Measurements from ENCODE around the gene TRMT1.
"Not testable (repeated sequence)": the region's sequence is repeated elsewhere in the genome, so short reads cannot be mapped to it uniquely, and the experiment has no call there.

Gene TRMT1

DNA sequence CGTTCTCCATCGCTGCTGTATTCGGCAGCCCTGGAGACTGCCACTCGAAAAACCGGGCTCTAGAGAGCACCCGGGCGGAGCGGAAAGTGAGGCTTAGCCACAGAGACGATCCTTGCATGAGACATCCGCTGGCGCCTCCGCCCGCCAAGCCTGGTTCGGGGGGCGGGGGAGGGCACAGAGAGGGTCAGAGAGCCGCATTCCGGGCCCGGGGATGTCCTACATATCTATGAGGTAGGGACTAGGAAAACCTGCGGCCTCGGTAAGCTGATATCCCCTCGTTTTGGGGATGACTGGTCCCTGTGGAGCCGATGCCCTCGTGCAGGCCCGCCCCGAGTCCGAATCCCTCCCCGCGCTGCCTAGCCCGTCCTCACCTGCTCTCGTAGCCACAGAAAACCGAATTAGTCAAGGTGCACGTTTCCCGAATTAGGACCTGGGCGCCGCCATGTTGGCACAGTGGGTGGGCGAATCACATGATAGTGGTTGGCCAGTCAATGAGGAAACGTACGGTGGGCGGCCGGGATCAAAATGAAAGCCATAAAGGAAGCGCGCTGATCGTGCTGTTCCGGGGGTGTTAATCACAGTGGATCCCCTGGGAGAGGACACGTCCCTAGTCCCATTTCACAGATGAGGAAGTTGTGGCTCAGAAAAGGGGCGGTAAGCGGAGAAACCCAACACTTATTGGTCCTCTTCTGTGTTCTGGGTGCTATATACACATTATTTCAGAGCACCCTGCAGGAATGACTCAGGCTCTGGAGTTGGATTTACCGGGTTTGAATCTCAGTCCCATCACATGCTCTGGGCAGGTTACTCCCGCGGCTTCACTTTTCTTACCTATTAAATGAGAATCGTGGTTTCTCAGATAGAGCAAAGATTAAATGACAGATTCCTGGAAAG lies at the start of gene TRMT1:
TSS of gene TRMT1 (minus strand) at position 459 of the 894 bp plus-strand sequence. CDS start at position 118, 341 bp downstream.
- DNase-seq = peak; percentile 97 to 99 (median 97)

DNA sequence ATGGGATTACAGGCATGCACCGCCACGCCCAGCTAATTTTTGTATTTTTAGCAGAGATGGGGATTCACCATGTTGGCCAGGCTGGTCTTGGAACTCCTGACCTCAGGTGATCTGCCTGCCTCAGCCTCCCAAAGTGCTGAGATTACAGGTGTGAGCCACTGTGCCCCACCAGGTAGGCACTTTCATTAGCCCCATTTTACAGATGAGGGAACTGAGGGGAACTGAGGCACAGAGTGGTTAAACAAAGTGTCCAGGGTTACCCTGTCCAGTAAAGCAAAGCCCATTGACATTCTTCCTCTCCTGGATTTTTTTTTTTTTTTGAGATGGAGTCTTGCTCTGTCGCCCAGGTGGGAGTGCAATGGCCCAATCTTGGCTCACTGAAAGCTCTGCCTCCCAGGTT lies 49.6 kb upstream of the TRMT1 start:
- not testable (repeated sequence) for DNase-seq

DNA sequence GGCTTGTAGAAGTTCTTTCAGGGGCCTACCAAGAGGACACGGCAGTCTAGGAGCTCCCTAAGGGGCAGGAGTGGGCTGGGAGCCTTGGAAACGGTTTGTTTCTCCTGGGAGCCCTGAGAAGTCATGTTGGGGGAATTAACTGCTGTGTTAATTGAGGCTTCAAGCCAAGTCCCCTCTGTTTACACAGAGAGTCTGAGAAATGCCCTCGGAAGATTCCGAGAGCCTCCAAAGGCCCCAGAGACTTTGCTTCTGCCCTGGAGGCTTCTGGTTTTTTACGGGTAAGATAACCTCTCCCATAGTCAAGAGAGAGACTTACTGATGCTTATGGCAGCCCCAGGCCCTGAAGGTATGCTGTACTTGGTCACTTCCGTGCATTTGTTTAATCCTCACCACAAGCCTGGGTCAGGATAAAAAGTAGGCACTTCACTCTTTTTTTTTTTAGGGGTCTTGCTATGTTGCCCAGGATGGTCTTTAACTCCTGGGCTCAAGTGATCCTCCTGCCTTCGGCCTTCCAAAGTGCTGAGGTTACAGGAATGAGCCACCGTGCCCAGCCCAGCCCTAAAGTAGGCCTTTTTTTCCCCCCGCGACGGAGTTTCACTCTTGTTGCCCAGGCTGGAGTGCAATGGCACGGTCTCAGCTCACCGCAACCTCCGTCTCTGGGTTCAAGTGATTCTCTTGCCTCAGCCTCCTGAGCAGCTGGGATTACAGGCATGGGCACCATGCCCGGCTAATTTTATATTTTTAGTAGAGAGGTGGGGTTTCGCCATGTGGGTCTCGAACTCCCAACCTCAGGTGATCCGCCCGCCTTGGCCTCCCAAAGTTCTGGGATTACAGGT lies 48.8 kb upstream of the TRMT1 start:
- no peak for DNase-seq

DNA sequence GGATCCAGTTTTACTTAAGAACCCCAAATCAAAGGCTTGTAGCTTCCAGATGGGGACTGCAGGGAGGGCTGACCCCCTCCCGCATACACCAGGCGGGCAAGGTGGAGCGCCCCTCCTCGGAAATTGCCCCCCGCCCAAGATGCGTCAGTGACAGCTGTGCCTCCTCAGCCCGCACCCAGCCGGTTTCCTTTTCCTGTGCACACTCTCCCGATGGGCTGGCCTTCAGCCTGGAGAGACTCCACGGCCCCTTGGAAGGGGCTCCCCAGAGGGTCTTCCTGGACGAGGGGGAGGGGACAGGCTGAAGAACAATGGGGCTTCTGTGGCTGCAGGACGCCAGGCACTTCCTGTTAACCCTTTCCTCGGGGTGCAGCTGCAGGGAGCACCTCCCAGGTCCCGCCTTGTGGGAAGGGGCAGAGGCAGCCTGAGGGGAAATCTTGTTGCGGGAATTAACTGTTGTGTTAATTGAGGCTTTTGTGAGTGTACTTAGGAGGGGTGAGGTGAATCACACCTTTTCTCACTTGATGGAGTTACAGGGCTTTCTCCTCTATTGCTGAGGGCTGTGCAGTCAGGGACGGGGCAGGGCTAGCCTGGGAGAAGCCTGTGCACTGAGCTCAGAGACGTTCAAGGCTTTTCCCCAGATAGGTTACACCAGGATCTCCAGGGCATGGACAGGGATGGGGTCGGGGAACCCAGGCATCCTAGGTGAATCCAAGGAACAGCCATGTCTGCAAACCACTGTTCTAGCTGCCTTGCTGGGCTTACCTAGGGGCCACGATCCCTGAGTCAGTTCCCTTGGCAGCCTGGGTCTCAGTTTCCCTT lies 48.0 kb upstream of the TRMT1 start:
- DNase-seq = no peak

DNA sequence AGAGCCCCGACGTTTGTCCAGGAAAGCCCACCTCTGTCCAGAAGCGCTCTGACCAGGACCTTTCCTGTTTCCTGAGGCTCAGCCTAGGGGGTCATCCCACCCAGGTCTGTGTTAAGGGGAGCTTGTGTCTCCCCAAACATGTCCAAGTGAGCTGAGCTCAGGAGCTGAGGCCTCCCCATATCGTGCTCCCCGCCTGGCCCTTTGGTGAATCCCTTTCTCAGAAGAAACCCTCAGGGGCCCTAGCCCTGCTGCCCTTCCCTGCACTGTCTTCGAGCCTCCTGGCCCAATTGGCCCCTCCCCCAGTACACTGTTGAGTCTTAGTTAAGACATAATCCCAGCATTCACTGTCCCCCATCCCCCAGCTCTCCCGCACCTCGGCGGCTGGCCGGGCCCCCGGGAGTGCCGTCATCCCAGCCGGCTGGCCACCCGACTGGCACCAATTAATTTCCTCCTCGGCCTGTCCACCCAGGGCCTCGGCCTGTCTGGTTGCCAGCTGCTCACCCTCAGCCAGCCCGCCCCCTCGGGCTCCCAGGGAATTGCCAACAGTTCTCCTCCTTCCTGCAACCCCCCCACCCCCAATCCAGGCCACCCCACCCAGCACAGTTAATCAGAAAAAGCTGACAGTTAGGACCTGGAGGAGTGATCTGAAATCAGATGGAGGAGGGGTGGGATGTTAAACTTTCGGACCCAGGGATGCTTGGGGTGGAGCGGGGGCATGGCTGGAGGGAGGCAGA lies 47.2 kb upstream of the TRMT1 start:
- peak in 2 of 3 donors; percentile 58 to 63 for DNase-seq

DNA sequence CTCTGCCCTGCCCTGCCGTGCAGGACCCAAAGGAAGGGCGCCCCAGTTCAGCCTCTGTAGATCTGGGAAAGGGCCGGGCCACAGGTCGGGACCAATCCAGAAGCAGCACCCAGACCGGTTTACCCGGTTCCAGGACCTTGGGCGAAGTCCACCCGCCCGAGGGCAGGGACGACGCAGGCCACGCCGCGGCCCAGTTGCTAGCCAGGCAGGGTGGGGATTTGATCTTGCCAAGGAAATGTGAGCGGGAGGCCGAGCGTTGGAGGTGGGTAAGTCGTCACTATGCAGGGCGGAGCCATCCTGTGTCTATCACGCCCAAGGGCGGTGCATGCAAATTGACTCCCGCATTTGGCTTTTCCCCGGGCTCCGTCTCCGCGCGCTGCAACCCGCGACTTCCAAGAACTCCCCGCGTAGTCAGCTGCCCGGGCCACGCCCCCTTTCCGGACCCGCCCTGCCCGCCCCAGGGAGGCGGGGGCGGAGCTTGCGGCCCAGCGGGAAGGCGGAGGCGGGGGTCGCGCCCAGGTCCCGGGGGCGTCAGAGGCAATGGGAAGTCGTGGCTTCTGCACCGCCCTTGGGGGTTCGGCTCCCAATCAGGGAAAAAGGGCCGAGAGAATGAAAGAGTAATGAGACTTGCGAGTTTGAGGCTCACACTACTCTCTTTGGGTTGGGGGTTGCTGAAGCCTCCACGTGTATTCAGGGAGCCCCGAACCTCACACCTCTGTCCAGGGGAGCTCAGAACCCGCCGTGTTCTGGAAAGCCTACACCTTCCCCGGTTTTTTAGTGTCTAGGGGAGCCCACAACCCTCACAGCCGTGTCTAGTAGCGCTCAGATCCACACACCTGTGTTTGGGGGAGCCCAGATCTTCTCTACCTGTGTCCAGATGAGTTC lies 46.4 kb upstream of the TRMT1 start:
- peak; percentile 94 to 97 (median 96) for DNase-seq

DNA sequence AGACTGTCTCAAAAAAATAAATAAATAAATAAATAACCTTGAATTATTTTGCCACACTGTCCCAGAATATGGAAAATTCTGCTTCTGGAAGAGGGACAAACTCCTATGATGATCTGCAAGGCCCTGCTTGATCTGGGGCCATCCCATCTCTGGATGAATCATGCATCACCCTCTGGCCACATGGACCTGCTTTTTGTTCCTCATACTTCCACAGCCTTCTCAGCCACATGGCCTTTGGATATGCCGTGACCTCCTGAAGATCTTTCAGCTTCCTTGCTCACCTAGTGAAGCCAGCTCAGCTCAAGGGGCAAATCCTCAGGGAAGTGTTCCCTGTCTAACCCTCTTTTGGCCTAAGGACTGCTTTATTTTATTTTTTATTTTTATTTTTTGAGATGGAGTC lies 44.0 kb upstream of the TRMT1 start:
- DNase-seq = peak; percentile 73 to 77 (median 75)

DNA sequence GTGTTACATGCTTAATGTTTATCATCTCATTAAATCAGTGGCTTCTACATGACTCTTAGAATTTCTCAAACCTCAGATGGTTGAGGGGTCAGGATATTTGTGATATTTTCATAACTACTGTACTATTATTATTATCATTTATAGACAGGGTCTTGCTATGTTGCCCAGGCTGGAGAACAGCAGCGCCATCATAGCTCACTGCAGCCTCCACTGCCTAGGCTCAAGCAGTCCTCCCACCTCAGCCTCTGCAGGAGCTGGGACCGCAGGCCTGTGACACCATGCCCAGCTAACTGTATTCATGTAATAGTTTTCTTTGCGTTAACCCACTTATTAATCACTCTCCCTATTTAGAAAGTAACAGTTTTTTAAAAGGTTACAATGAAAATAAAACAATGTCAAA lies 43.2 kb upstream of the TRMT1 start:
- no peak for DNase-seq

DNA sequence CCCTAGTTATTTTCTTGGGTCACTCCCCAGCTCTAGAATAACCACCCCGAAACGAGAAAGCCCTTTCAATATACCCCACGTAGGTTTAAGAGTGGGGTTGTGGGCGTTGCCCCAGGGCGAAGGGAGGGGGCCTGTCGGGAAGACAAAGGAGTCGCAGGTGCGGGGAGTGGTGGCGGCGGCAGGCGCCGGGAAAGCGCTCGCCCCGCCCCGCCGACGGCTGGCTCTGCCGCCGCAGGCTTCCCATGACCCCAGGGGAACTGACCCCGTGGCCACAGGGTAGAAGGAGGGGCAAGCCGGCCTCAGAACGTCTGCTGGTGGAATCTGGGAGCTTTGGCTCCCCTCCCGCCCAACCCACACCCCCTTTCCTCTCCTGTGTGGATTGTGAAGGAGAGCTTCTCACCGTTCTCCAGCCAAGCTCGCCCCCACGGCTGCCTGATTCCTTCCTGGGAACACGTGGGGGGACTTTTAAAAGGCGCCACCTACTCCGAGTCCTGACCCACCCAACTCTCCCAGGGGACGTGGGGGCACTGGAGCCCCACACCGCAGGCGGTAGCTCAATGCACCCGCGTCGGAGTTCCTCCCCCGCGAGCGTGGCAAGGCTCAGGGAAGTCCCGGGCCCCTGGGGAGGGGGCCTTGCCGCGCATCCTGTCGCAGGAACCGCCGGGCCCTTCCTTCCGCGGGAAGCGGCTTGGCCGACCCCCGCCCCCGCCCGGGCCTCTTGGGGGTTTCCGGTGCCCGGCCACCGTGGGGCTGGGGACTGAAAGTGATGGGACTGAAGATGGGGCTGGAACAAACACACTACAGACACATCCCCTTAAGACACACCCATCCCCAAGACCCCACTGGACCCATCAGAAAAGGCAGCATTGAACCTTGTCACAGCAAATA lies 39.2 kb upstream of the TRMT1 start:
- DNase-seq = peak; percentile 73 to 89 (median 75)

DNA sequence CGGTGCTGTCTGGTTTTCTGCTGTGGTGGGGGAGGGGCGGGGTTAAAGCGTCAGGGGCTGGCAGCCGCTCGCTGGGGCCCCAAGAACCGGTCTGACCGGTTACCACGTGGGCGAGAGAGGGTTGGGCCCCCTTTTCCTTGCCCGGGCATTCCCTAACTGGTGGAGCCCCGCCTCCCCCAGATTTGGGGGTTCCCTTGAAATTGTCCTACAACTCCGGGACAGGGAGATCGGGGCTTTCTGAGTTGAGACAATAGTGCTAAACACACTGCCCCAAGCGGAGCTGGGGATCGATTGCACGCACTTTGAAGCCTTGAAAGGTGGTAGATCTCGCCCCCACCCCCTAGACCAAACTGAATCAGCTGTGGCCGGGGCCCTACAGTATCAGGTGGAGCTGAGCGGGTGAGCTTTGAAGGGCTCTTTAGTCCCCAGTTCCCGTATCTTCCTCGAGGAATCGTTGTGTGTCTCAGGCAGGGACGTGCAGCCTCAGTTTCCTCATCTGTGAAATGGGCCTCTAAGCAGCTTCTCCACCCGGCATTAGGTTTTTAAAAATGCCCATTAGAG lies 38.5 kb upstream of the TRMT1 start:
- peak; percentile 95 to 97 (median 95) for DNase-seq

DNA sequence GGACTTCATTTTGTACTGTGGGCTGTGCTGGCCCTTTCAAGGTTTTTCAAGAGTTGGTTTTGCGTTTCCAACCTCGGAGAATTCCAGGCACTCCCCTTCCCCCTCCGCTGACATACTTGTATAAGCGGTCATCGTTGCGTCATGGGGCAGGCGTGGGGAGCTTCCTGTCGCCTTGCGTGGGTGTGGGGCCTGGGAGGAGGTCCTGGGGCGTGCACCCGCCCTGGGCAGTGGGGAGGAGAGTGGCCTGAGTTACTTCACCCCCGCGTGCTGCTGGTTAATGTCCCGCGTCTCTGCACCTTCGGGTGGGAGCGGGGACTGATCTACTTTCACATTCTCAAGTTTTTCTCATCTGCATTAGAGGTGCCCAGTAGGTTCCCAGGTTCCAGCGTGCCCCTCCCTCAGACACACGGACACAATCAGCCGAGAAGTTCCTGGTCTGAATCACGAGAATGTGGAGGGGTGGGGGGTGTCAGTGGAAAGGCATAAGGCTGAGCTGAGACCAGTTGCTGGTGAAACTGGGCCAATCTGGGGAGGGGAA lies 37.8 kb upstream of the TRMT1 start:
- DNase-seq = peak; percentile 99 to 100 (median 99)

DNA sequence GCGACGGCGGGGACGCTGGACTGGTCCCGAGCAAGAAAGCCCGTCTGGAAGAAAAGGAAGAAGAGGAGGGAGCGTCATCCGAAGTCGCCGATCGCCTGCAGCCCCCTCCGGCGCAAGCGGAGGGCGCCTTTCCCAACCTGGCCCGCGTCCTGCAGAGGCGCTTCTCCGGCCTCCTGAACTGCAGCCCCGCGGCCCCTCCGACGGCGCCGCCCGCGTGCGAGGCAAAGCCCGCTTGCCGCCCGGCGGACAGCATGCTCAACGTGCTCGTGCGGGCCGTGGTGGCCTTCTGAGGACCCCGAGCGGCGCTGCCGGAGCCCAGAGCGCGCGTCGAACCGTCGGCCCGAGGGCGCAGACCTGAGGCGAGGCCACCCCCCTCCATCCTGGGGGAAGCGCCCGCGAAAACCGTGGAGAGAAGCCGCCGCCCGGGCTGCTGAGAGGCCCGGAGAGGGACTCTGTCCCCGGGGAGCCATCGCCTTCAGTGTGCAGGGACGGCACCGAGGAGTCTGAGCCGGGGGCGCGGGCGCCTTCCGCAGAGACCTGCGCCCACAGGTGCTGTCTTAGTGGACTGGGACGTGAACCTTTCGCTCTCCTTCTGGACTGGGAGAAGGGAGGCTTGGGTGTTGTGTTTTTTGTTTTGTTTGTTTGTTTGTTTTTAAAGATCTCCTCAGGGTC lies 37.2 kb upstream of the TRMT1 start:
- peak in 2 of 3 donors; percentile 35 to 56 for DNase-seq

DNA sequence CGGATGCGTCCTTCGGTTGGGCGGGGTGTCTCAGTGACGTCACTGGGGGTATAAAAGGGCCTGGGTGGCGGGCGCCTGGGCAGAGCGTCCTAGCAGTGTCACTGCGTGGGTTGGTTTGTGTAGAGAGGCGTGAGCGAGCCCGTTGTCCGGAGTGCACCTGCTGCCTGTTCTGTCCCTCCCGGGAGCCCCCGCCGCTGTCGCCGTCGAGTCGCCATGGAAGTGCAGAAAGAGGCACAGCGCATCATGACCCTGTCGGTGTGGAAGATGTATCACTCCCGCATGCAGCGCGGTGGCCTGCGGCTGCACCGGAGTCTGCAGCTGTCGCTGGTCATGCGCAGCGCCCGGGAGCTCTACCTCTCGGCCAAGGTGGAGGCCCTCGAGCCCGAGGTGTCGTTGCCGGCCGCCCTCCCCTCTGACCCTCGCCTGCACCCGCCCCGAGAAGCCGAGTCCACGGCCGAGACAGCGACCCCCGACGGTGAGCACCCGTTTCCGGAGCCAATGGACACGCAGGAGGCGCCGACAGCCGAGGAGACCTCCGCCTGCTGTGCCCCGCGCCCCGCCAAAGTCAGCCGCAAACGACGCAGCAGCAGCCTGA lies 36.5 kb upstream of the TRMT1 start:
- DNase-seq = peak; percentile 98 to 99 (median 98)

DNA sequence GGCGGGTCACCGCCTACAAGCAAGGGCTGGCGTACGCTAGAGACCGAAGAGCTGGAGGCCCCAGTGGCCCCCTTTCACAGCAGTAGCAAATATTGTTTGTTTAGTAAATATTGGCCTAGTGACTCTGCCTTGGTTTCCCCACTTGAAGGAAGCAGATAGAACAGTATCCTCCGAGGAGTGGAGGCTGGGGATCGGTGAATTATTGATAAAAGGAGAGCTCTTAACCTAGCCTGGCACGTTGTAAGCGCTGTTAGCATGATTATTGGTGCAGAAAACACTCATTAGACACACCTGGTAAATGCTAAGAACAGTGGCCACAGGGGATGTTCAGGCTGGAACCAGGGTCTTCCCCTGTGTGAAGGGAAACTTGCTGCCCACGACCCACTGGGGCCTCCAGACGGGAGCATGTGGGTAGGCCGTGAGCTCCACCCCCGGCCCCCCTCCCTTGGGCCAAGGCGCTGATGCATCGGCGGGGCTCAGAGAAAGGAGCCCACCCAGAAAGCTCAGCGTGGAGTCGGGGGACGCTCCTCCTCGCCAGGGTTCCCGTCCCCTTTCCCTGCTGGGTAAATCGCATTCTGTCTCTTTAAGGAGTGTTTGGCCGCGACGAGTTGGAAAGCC lies 35.9 kb upstream of the TRMT1 start:
- DNase-seq = no peak

DNA sequence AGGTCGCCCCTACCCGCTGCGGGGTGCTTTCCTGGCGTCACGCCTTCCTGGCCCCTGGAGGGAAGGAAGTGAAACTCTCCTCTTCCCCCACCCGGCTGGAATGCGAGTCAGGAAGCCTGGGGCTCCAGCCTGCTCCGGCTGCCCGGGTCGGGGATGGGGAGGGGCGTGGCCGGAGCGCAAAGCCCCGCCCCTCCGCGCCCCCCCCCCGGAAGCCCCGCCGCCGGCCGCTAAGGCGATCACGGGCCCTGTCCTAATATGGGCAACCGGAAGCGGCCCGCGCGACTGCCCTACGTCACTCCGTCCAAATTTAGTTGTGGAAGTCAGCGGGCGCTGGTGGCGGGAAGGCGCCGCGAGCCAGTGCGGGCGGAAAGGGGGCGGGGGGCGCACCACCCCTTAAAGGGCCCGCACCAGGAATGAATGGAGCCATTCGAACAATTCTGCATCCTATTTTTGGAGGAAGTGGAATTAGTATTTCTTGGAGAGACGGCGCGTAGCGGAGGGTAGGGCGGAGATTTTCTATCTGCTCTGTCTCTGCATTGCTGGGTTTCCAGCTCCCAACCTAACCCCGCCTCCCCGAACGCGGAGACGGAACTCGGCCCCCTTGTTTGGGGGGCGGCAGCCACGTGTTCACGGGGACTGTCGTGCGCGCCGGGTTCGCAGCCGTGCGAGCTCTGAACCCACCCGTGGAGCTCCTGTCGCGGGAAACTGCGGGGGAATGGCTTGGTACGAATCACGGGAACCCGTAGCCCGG lies 35.2 kb upstream of the TRMT1 start:
- DNase-seq = peak; percentile 98 to 99 (median 99)

DNA sequence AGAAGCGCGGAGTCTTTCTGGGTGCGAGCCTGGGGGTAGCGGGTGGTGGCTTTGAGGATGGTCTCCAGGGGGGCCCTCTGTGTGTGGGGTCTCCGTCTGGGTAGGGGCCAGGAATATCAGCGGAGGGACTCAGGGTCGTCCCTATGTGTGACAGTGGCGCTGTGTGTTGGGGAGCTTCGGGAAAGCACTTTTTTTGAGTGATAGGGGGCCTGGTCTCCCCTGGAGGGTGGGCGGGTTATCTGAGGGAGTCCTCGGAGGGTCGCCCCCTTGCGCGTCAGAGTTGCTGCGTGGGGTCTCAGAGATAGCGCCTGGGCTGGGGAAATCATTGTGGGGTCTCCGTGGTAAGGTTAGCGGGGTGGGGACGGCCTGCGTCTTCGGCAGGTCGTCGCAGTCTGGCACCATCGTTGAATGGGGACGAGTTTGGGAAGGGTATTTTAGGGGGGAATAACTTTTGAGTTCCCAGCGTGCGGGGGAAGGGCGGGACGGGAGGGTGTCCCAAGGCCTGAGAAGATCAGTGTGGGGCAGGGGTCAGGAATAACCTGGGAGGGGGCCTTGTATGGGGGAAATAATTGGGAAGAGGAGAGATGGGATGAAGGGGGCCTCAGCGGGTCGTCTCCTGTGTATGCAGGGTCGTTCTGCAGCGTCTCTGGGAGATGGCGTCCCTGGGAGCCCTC lies 34.5 kb upstream of the TRMT1 start:
- DNase-seq = no peak

All from suppressor macrophage treated with lipopolysaccharide for 1 hour (primary cell).